ENCODE data around the gene RBM20. TPM values are rescaled to one million over a fixed set of nuclear protein-coding genes. Genes with fewer than 3 reads are reported as not detected.

RBM20 gene
- total and polyA plus RNA-seq, 2 donors from 2014 or later, result 0.88 to 2.1 TPM

DNA sequence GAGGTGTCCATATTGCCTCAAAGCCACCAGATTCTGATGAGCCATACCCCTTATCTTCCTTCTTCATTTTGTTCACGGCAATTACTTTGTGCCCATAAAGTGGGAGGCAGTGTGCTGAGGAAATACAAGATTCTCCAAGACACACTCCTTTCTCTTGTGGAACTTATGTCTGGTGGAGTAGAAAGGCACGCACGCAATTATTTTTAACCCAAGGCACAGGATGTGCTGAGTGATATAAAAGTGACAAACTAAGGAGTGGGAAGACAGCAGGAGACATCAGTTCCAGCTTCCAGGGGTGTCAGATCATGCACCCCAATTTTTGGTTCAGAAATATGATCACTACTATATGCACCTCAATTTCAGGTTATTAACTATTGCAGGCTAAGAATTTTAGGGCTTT is 132.9 kb downstream of the RBM20 start:
- Histone ChIP-seq H3K36me3 (ENCODE audit: control insufficient read depth in 2 of 3, insufficient read depth in 3 of 3, low read length in 3 of 3) (no peaks in the 10 kb centered on the region), H3K9ac (ENCODE audit: low read length in 3 of 3) (no peak overlapping the region), H3K9me3 (ENCODE audit: control insufficient read depth in 2 of 3, insufficient read depth in 1 of 3, low read length in 3 of 3) (no peaks in the 10 kb centered on the region), H3K4me1 (ENCODE audit: control insufficient read depth in 2 of 3, insufficient read depth in 2 of 3, low read depth in 1 of 3, low read length in 3 of 3) (no peaks in the 10 kb centered on the region), H3K27ac (ENCODE audit: low read depth in 2 of 2, low read length in 2 of 2) (no peak overlapping the region), H3K4me3 (ENCODE audit: low read length in 3 of 3) (no peak overlapping the region), H3K27me3 (ENCODE audit: control insufficient read depth, insufficient read depth, low read length) (no peaks in the 10 kb centered on the region)
- intact Hi-C loops (cut with DNase I), result no loop called here
- no peak for FAIRE-seq
- DNase-seq, result no peak
- TF ChIP-seq, protein P1, sequence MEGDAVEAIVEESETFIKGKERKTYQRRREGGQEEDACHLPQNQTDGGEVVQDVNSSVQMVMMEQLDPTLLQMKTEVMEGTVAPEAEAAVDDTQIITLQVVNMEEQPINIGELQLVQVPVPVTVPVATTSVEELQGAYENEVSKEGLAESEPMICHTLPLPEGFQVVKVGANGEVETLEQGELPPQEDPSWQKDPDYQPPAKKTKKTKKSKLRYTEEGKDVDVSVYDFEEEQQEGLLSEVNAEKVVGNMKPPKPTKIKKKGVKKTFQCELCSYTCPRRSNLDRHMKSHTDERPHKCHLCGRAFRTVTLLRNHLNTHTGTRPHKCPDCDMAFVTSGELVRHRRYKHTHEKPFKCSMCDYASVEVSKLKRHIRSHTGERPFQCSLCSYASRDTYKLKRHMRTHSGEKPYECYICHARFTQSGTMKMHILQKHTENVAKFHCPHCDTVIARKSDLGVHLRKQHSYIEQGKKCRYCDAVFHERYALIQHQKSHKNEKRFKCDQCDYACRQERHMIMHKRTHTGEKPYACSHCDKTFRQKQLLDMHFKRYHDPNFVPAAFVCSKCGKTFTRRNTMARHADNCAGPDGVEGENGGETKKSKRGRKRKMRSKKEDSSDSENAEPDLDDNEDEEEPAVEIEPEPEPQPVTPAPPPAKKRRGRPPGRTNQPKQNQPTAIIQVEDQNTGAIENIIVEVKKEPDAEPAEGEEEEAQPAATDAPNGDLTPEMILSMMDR (IDR thresholded peaks at IDR 0.05; ENCODE audit: borderline replicate concordance, extremely low read depth, insufficient read depth), result no peak

GRCh38 chr10:110777661-110778060 is 133.5 kb downstream of the RBM20 start:
- Histone ChIP-seq H3K4me1 (ENCODE audit: control insufficient read depth in 2 of 3, insufficient read depth in 2 of 3, low read depth in 1 of 3, low read length in 3 of 3) (no peaks in the 10 kb centered on the region), H3K4me3 (ENCODE audit: low read length in 3 of 3) (no peak overlapping the region), H3K9me3 (ENCODE audit: control insufficient read depth in 2 of 3, insufficient read depth in 1 of 3, low read length in 3 of 3) (no peaks in the 10 kb centered on the region), H3K36me3 (ENCODE audit: control insufficient read depth in 2 of 3, insufficient read depth in 3 of 3, low read length in 3 of 3) (no peaks in the 10 kb centered on the region), H3K27me3 (ENCODE audit: control insufficient read depth, insufficient read depth, low read length) (no peaks in the 10 kb centered on the region), H3K27ac (ENCODE audit: low read depth in 2 of 2, low read length in 2 of 2) (no peak overlapping the region), H3K9ac (ENCODE audit: low read length in 3 of 3) (no peak overlapping the region)
- intact Hi-C loops (cut with DNase I), result no loop called here
- DNase-seq (no peak), FAIRE-seq (no peak)
- TF ChIP-seq, protein P1 (IDR thresholded peaks at IDR 0.05; ENCODE audit: borderline replicate concordance, extremely low read depth, insufficient read depth), result no peak

- no peaks in the 10 kb centered on the region for H3K27me3 ChIP-seq (ENCODE audit: control insufficient read depth, insufficient read depth, low read length)
- H3K9ac ChIP-seq (ENCODE audit: low read length in 3 of 3), result no peak overlapping the region
- TF ChIP-seq, protein P1 (IDR thresholded peaks at IDR 0.05; ENCODE audit: borderline replicate concordance, extremely low read depth, insufficient read depth), result no peak
- H3K4me3 ChIP-seq (ENCODE audit: low read length in 3 of 3), result no peak overlapping the region
- intact Hi-C loops (cut with DNase I), result no loop called here
- H3K27ac ChIP-seq (ENCODE audit: low read depth in 2 of 2, low read length in 2 of 2), result no peak overlapping the region
- no peaks in the 10 kb centered on the region for H3K9me3 ChIP-seq (ENCODE audit: control insufficient read depth in 2 of 3, insufficient read depth in 1 of 3, low read length in 3 of 3)
- FAIRE-seq, result no peak
- H3K4me1 ChIP-seq (ENCODE audit: control insufficient read depth in 2 of 3, insufficient read depth in 2 of 3, low read depth in 1 of 3, low read length in 3 of 3), result no peaks in the 10 kb centered on the region
- H3K36me3 ChIP-seq (ENCODE audit: control insufficient read depth in 2 of 3, insufficient read depth in 3 of 3, low read length in 3 of 3), result no peaks in the 10 kb centered on the region
- no peak for DNase-seq
Measured at GRCh38 chr10:110778211-110778610, 134.1 kb downstream of the RBM20 start.

DNA sequence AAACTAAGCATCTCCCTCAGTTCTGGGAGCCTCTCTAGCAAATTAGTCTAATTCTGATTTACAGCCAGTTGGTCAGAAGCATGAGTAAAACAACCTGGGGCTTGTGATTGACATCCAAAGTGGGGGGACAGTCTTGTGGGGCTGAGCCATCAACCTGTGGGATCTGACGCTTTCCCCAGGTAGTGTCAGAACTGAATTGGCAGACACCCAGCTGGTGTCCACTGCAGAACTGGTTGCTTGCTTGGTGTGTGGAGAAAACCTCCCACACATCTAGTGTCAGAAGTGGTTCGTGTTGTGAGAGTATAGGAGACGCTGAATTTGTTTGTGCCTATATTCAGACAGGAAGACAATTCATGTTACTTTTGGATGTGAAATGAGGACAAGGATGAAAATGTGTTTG is 135.4 kb downstream of the RBM20 start:
- Histone ChIP-seq H3K27me3 (ENCODE audit: control insufficient read depth, insufficient read depth, low read length) (no peaks in the 10 kb centered on the region), H3K4me3 (ENCODE audit: low read length in 3 of 3) (no peak overlapping the region), H3K27ac (ENCODE audit: low read depth in 2 of 2, low read length in 2 of 2) (no peak overlapping the region), H3K9me3 (ENCODE audit: control insufficient read depth in 2 of 3, insufficient read depth in 1 of 3, low read length in 3 of 3) (no peaks in the 10 kb centered on the region), H3K9ac (ENCODE audit: low read length in 3 of 3) (no peak overlapping the region), H3K4me1 (ENCODE audit: control insufficient read depth in 2 of 3, insufficient read depth in 2 of 3, low read depth in 1 of 3, low read length in 3 of 3) (no peaks in the 10 kb centered on the region), H3K36me3 (ENCODE audit: control insufficient read depth in 2 of 3, insufficient read depth in 3 of 3, low read length in 3 of 3) (no peaks in the 10 kb centered on the region)
- DNase-seq, result peak in 1 of 5 donors; percentile 38
- intact Hi-C loops (cut with DNase I), result no loop called here
- FAIRE-seq, result no peak
- TF ChIP-seq, protein P1 (IDR thresholded peaks at IDR 0.05; ENCODE audit: borderline replicate concordance, extremely low read depth, insufficient read depth), result no peak
